ENCODE data around the gene CRTC1.

The CRTC1 gene

DNA sequence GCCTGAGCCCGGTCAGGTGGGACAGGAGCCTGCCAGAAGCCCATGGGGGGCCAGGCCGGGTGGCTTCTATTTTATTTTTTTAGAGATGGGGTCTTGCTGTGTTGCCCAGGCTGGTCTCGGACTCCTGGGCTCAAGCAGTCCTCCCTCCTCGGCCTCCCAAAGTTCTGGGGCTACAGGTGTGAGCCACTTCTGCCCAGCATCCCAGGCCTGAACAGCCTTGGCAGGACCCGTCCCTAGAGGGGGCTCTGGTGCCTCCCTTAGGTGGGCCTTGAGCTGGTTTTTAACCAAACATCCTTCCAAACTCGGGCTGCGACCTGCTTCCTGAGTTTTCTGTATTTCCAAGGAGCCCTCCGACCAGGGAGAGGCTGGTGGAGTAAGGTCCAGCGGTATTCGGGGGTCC, 97.2 kb downstream of the CRTC1 start:
- H3K27ac ChIP-seq (ENCODE audit: low read length): no peak overlapping the region
- no peaks in the 10 kb centered on the region for H3K27me3 ChIP-seq (ENCODE audit: insufficient read depth, low read length, poor library complexity)
- DNase-seq (no peak), ATAC-seq (ENCODE audit: insufficient read depth, low read depth) (no peak)
- H3K4me1 ChIP-seq (ENCODE audit: insufficient read depth, low read length): no peaks in the 10 kb centered on the region
- no peak overlapping the region for H3K4me3 ChIP-seq (ENCODE audit: low read depth in 1 of 2, low read length in 2 of 2)
- H3K9ac ChIP-seq (ENCODE audit: low read depth, low read length): no peak overlapping the region
- no peak for TF ChIP-seq EZH2 (IDR thresholded peaks at IDR 0.05; ENCODE audit: borderline replicate concordance, low read depth, low read length, severe bottlenecking)
- TF ChIP-seq, protein P1, sequence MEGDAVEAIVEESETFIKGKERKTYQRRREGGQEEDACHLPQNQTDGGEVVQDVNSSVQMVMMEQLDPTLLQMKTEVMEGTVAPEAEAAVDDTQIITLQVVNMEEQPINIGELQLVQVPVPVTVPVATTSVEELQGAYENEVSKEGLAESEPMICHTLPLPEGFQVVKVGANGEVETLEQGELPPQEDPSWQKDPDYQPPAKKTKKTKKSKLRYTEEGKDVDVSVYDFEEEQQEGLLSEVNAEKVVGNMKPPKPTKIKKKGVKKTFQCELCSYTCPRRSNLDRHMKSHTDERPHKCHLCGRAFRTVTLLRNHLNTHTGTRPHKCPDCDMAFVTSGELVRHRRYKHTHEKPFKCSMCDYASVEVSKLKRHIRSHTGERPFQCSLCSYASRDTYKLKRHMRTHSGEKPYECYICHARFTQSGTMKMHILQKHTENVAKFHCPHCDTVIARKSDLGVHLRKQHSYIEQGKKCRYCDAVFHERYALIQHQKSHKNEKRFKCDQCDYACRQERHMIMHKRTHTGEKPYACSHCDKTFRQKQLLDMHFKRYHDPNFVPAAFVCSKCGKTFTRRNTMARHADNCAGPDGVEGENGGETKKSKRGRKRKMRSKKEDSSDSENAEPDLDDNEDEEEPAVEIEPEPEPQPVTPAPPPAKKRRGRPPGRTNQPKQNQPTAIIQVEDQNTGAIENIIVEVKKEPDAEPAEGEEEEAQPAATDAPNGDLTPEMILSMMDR (IDR thresholded peaks at IDR 0.05; ENCODE audit: borderline replicate concordance, extremely low read depth, low read length, poor library complexity, severe bottlenecking): peak; percentile 37
- H3K36me3 ChIP-seq (ENCODE audit: insufficient read depth, low read length): no peaks in the 10 kb centered on the region
- H2AFZ ChIP-seq (ENCODE audit: low read depth, low read length): no peak overlapping the region
- H3K79me2 ChIP-seq (ENCODE audit: insufficient read depth, low read length): no peaks in the 10 kb centered on the region
- 0 out of 2 replicates have a peak, but pooled peaks cover 6% of the 10 kb centered on the region for H4K20me1 ChIP-seq (ENCODE audit: insufficient read depth, low read length)
- H3K4me2 ChIP-seq (ENCODE audit: insufficient read depth, low read length): no peak overlapping the region
- no peaks in the 10 kb centered on the region for H3K9me3 ChIP-seq (ENCODE audit: insufficient read depth, low read length, severe bottlenecking)

DNA sequence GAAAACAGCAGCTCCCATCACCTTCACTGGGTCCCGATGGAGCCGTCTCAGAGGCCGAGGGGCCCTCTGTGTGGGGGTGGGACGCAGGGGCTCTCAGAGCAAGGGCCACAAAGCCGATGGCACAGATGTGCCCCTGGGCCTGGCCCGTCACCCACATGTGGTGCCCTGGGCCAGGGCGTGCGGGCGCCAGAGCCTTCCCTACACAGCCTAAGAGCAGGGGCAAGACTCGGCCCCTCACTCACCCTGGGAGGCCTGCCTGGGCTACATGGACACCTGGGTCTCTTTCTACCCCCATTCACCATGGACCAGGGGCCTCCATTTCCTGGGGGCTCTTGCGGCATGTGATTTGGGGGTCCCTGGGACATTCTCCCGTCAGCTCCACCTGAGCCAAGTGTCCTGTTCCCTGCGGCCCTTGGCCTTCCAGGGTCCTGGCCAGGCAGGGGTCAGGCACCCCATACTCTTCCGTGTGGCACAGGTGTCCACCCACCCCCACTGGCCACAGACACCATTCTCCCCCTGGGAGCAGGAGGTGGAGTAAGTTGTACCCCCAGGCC, 97.6 kb downstream of the CRTC1 start:
- H3K4me1 ChIP-seq (ENCODE audit: insufficient read depth, low read length): no peaks in the 10 kb centered on the region
- no peak overlapping the region for H3K27ac ChIP-seq (ENCODE audit: low read length)
- ATAC-seq (ENCODE audit: insufficient read depth, low read depth): no peak
- H3K9me3 ChIP-seq (ENCODE audit: insufficient read depth, low read length, severe bottlenecking): no peaks in the 10 kb centered on the region
- 0 out of 2 replicates have a peak, but pooled peaks cover 6% of the 10 kb centered on the region for H4K20me1 ChIP-seq (ENCODE audit: insufficient read depth, low read length)
- H3K4me2 ChIP-seq (ENCODE audit: insufficient read depth, low read length): no peak overlapping the region
- TF ChIP-seq, protein P1 (IDR thresholded peaks at IDR 0.05; ENCODE audit: borderline replicate concordance, extremely low read depth, low read length, poor library complexity, severe bottlenecking): no peak
- no peak for TF ChIP-seq EZH2 (IDR thresholded peaks at IDR 0.05; ENCODE audit: borderline replicate concordance, low read depth, low read length, severe bottlenecking)
- no peak for DNase-seq
- H3K36me3 ChIP-seq (ENCODE audit: insufficient read depth, low read length): no peaks in the 10 kb centered on the region
- no peak overlapping the region for H3K4me3 ChIP-seq (ENCODE audit: low read depth in 1 of 2, low read length in 2 of 2)
- no peaks in the 10 kb centered on the region for H3K27me3 ChIP-seq (ENCODE audit: insufficient read depth, low read length, poor library complexity)
- H3K79me2 ChIP-seq (ENCODE audit: insufficient read depth, low read length): no peaks in the 10 kb centered on the region
- no peak overlapping the region for H3K9ac ChIP-seq (ENCODE audit: low read depth, low read length)
- no peak overlapping the region for H2AFZ ChIP-seq (ENCODE audit: low read depth, low read length)

DNA sequence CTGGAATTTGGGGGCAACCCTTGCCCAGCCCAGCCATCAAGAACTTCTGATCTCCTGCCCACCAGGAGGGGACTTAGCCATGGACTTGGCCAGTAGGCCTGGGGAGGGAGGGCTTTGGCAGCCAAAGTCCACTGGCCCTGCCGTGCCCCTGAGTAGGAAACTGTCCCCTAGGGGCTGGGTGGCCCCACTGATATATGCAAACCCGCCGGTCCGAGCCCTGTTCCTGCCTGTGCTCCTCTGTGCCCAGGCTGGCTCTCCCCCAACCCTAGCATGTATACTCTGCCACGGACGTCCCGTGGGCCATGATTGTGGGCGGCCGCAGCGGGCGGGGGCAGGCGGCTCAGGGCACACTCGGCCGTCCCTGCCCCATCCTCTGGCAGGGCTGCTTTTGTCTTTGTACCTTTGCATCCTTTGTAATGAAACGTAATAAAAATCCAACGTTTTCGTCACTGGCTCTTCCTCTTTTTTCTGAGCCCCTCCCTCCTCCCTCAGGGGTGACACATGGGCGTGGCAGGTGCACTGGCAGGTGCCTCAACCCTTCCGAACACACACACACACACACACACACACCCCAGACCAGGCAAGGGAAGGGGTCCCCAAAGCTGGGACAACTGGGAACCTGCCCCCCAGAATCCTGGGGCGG, 98.5 kb downstream of the CRTC1 start:
- H3K27ac ChIP-seq (ENCODE audit: low read length): no peak overlapping the region
- H3K36me3 ChIP-seq (ENCODE audit: insufficient read depth, low read length): no peaks in the 10 kb centered on the region
- H4K20me1 ChIP-seq (ENCODE audit: insufficient read depth, low read length): 0 out of 2 replicates have a peak, but pooled peaks cover 6% of the 10 kb centered on the region
- no peak overlapping the region for H3K4me2 ChIP-seq (ENCODE audit: insufficient read depth, low read length)
- no peak for ATAC-seq (ENCODE audit: insufficient read depth, low read depth)
- no peak for TF ChIP-seq EZH2 (IDR thresholded peaks at IDR 0.05; ENCODE audit: borderline replicate concordance, low read depth, low read length, severe bottlenecking)
- TF ChIP-seq, protein P1 (IDR thresholded peaks at IDR 0.05; ENCODE audit: borderline replicate concordance, extremely low read depth, low read length, poor library complexity, severe bottlenecking): no peak
- no peak overlapping the region for H3K4me3 ChIP-seq (ENCODE audit: low read depth in 1 of 2, low read length in 2 of 2)
- H3K4me1 ChIP-seq (ENCODE audit: insufficient read depth, low read length): no peaks in the 10 kb centered on the region
- H3K27me3 ChIP-seq (ENCODE audit: insufficient read depth, low read length, poor library complexity): no peaks in the 10 kb centered on the region
- DNase-seq: no peak
- no peak overlapping the region for H3K9ac ChIP-seq (ENCODE audit: low read depth, low read length)
- H3K9me3 ChIP-seq (ENCODE audit: insufficient read depth, low read length, severe bottlenecking): no peaks in the 10 kb centered on the region
- no peak overlapping the region for H2AFZ ChIP-seq (ENCODE audit: low read depth, low read length)
- H3K79me2 ChIP-seq (ENCODE audit: insufficient read depth, low read length): no peaks in the 10 kb centered on the region
